HepG2 (cell line): ENCODE data around the gene ABCC3. TPM values are rescaled to one million over a fixed set of nuclear protein-coding genes. Genes with fewer than 3 reads are reported as not detected.
A peak's percentile ranks its signal among the peaks of the same experiment; 100 is the strongest.

ENCODE experiments used
- KDM2A ChIP-seq: sonication (generic); formaldehyde crosslinking; IDR thresholded peaks from 2 replicates; pipeline ENCODE4 v1.4.0; 2020; ENCODE audit warnings: low read depth, missing genetic modification reagents, borderline replicate concordance
- PHF21A ChIP-seq: sonication (generic); formaldehyde crosslinking; IDR thresholded peaks from 2 replicates; pipeline ENCODE4 v1.5.0; 2020; ENCODE audit warnings: mild to moderate bottlenecking, missing genetic modification reagents
- SIN3B ChIP-seq: fragments of 150-350 bp; IDR thresholded peaks from 2 replicates; pipeline ENCODE4 v1.6.1; 2014; ENCODE audit warnings: low read length
- STAT5B ChIP-seq: sonication (generic); formaldehyde crosslinking; IDR thresholded peaks from 2 replicates; pipeline ENCODE4 v1.4.0; 2020; ENCODE audit warnings: missing genetic modification reagents
- polyA plus RNA-seq, 8 experiments: library from polyadenylated mRNA; depleted of rRNA in 3 of 8; stranded (reverse) in 7 of 8; unstranded in 1 of 8; fragments of >200 nt; fragmentation: Illumina TruSeq in 4 of 8; extraction: Trizol in 4 of 8; gene quantifications; 2 replicates each; pipeline versions ENCODE4 v1.2.1 to v1.2.3, GENCODE V29; 2011 to 2016; ENCODE audit warnings: low read depth in 4 of 8, missing spikeins in 1 of 8, mixed read lengths in 1 of 8; ENCODE audit not compliant: insufficient read depth in 1 of 8
- total RNA-seq, 5 experiments: library from RNA; depleted of rRNA; stranded (reverse); fragments of >200 nt; fragmentation: Illumina TruSeq; extraction: Trizol; gene quantifications; 2 replicates each; pipeline ENCODE4 v1.2.3, GENCODE V29; 2016; ENCODE audit warnings: low read depth in 1 of 5
- TF ChIP-seq, protein P1 (sequence below): sonication (generic); formaldehyde crosslinking; IDR thresholded peaks from 2 replicates; pipeline ENCODE4 v1.9.0; 2021; ENCODE audit warnings: missing genetic modification reagents, borderline replicate concordance
- TF ChIP-seq, protein P2 (sequence below): IDR thresholded peaks from 2 replicates; pipeline ENCODE4 v1.6.1; 2012; ENCODE audit warnings: low read length, improper control_type of control experiment
- TF ChIP-seq, protein P3 (sequence below): sonication (generic); formaldehyde crosslinking; IDR thresholded peaks from 2 replicates; pipeline ENCODE4 v1.5.0; 2020; ENCODE audit warnings: mild to moderate bottlenecking, missing genetic modification reagents
- TF ChIP-seq, protein P4 (sequence below): IDR thresholded peaks from 2 replicates; pipeline ENCODE4 v1.6.1; 2012; ENCODE audit warnings: low read depth, low read length, improper control_type of control experiment
- TF ChIP-seq, protein P5 (sequence below): sonication (generic); formaldehyde crosslinking; IDR thresholded peaks from 2 replicates; pipeline ENCODE4 v1.4.0; 2020; ENCODE audit warnings: missing genetic modification reagents

Gene ABCC3
- total and polyA plus RNA-seq, 2 of the 13 experiments (the other 11 are each of a cell fraction or from before 2014, with no cell fraction given): 25.2 to 50.7 TPM

DNA sequence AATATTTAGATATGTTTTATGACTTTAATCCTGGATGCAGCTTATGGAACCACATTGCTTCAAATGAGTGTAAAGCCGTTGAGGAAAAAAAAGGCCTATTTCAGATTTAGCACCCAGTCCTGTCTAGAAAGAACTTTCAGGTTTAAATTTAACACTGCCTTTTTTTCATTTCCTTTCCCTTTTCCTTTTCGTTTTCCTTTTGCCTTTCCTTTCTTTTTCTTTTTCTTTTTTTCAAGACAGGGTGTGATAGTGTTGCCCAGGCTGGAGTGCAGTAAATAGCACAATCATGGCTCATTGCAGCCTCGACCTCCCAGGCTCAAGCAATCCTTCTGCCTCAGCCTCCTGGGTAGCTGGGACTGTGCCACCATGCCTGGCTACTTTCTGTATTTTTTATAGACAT, 100.6 kb downstream of the ABCC3 start (continued):
- TF ChIP-seq, protein P1, sequence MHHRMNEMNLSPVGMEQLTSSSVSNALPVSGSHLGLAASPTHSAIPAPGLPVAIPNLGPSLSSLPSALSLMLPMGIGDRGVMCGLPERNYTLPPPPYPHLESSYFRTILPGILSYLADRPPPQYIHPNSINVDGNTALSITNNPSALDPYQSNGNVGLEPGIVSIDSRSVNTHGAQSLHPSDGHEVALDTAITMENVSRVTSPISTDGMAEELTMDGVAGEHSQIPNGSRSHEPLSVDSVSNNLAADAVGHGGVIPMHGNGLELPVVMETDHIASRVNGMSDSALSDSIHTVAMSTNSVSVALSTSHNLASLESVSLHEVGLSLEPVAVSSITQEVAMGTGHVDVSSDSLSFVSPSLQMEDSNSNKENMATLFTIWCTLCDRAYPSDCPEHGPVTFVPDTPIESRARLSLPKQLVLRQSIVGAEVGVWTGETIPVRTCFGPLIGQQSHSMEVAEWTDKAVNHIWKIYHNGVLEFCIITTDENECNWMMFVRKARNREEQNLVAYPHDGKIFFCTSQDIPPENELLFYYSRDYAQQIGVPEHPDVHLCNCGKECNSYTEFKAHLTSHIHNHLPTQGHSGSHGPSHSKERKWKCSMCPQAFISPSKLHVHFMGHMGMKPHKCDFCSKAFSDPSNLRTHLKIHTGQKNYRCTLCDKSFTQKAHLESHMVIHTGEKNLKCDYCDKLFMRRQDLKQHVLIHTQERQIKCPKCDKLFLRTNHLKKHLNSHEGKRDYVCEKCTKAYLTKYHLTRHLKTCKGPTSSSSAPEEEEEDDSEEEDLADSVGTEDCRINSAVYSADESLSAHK: no peak
- TF ChIP-seq, protein P2, sequence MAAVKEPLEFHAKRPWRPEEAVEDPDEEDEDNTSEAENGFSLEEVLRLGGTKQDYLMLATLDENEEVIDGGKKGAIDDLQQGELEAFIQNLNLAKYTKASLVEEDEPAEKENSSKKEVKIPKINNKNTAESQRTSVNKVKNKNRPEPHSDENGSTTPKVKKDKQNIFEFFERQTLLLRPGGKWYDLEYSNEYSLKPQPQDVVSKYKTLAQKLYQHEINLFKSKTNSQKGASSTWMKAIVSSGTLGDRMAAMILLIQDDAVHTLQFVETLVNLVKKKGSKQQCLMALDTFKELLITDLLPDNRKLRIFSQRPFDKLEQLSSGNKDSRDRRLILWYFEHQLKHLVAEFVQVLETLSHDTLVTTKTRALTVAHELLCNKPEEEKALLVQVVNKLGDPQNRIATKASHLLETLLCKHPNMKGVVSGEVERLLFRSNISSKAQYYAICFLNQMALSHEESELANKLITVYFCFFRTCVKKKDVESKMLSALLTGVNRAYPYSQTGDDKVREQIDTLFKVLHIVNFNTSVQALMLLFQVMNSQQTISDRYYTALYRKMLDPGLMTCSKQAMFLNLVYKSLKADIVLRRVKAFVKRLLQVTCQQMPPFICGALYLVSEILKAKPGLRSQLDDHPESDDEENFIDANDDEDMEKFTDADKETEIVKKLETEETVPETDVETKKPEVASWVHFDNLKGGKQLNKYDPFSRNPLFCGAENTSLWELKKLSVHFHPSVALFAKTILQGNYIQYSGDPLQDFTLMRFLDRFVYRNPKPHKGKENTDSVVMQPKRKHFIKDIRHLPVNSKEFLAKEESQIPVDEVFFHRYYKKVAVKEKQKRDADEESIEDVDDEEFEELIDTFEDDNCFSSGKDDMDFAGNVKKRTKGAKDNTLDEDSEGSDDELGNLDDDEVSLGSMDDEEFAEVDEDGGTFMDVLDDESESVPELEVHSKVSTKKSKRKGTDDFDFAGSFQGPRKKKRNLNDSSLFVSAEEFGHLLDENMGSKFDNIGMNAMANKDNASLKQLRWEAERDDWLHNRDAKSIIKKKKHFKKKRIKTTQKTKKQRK: no peak
- no peak for TF ChIP-seq KDM2A
- no peak for TF ChIP-seq SIN3B
- no peak for TF ChIP-seq PHF21A
- TF ChIP-seq, protein P3, sequence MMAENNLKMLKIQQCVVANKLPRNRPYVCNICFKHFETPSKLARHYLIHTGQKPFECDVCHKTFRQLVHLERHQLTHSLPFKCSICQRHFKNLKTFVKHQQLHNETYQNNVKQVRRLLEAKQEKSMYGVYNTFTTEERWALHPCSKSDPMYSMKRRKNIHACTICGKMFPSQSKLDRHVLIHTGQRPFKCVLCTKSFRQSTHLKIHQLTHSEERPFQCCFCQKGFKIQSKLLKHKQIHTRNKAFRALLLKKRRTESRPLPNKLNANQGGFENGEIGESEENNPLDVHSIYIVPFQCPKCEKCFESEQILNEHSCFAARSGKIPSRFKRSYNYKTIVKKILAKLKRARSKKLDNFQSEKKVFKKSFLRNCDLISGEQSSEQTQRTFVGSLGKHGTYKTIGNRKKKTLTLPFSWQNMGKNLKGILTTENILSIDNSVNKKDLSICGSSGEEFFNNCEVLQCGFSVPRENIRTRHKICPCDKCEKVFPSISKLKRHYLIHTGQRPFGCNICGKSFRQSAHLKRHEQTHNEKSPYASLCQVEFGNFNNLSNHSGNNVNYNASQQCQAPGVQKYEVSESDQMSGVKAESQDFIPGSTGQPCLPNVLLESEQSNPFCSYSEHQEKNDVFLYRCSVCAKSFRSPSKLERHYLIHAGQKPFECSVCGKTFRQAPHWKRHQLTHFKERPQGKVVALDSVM (CRISPR knock-in tag): 0 out of 2 replicates have a peak, but pooled peaks have one; percentile 55
- TF ChIP-seq, protein P4, sequence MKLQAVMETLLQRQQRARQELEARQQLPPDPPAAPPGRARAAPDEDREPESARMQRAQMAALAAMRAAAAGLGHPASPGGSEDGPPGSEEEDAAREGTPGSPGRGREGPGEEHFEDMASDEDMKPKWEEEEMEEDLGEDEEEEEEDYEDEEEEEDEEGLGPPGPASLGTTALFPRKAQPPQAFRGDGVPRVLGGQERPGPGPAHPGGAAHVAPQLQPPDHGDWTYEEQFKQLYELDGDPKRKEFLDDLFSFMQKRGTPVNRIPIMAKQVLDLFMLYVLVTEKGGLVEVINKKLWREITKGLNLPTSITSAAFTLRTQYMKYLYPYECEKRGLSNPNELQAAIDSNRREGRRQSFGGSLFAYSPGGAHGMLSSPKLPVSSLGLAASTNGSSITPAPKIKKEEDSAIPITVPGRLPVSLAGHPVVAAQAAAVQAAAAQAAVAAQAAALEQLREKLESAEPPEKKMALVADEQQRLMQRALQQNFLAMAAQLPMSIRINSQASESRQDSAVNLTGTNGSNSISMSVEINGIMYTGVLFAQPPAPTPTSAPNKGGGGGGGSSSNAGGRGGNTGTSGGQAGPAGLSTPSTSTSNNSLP: no peak
- TF ChIP-seq STAT5B (CRISPR knock-in tag): no peak
- TF ChIP-seq, protein P5, sequence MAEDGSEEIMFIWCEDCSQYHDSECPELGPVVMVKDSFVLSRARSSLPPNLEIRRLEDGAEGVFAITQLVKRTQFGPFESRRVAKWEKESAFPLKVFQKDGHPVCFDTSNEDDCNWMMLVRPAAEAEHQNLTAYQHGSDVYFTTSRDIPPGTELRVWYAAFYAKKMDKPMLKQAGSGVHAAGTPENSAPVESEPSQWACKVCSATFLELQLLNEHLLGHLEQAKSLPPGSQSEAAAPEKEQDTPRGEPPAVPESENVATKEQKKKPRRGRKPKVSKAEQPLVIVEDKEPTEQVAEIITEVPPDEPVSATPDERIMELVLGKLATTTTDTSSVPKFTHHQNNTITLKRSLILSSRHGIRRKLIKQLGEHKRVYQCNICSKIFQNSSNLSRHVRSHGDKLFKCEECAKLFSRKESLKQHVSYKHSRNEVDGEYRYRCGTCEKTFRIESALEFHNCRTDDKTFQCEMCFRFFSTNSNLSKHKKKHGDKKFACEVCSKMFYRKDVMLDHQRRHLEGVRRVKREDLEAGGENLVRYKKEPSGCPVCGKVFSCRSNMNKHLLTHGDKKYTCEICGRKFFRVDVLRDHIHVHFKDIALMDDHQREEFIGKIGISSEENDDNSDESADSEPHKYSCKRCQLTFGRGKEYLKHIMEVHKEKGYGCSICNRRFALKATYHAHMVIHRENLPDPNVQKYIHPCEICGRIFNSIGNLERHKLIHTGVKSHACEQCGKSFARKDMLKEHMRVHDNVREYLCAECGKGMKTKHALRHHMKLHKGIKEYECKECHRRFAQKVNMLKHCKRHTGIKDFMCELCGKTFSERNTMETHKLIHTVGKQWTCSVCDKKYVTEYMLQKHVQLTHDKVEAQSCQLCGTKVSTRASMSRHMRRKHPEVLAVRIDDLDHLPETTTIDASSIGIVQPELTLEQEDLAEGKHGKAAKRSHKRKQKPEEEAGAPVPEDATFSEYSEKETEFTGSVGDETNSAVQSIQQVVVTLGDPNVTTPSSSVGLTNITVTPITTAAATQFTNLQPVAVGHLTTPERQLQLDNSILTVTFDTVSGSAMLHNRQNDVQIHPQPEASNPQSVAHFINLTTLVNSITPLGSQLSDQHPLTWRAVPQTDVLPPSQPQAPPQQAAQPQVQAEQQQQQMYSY (CRISPR knock-in tag): no peak
